ENCODE results near the gene KRT27.

The KRT27 gene

DNA sequence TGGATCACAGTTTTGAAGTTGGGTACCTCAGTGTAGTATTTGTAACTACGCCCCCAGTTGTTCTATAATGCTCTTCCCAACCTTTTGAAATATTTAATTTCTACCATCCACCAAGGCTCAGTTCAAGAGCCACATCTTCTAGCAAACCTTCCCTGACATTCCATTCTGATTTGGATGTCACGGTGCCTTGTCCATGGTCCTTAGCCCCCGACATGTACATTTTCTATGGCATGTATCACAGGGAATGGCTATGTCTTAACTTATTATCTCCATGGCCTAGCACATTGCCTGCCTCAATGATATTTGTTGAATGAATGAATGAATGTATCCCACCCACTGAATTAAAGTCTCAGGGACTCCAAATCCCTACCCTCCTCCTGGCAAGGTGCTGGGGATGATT is 23.8 kb upstream of the KRT27 start:
- TF ChIP-seq, protein P1, sequence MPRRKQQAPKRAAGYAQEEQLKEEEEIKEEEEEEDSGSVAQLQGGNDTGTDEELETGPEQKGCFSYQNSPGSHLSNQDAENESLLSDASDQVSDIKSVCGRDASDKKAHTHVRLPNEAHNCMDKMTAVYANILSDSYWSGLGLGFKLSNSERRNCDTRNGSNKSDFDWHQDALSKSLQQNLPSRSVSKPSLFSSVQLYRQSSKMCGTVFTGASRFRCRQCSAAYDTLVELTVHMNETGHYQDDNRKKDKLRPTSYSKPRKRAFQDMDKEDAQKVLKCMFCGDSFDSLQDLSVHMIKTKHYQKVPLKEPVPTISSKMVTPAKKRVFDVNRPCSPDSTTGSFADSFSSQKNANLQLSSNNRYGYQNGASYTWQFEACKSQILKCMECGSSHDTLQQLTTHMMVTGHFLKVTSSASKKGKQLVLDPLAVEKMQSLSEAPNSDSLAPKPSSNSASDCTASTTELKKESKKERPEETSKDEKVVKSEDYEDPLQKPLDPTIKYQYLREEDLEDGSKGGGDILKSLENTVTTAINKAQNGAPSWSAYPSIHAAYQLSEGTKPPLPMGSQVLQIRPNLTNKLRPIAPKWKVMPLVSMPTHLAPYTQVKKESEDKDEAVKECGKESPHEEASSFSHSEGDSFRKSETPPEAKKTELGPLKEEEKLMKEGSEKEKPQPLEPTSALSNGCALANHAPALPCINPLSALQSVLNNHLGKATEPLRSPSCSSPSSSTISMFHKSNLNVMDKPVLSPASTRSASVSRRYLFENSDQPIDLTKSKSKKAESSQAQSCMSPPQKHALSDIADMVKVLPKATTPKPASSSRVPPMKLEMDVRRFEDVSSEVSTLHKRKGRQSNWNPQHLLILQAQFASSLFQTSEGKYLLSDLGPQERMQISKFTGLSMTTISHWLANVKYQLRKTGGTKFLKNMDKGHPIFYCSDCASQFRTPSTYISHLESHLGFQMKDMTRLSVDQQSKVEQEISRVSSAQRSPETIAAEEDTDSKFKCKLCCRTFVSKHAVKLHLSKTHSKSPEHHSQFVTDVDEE (CRISPR knock-in tag; IDR thresholded peaks at IDR 0.05): no peak
- TF ChIP-seq ZFP3 (CRISPR knock-in tag; IDR thresholded peaks at IDR 0.05) (no peak), CSDC2 (CRISPR knock-in tag; IDR thresholded peaks at IDR 0.05) (no peak), ZNF70 (CRISPR knock-in tag; IDR thresholded peaks at IDR 0.05) (no peak), TCF4 (CRISPR knock-in tag; IDR thresholded peaks at IDR 0.05; ENCODE audit: borderline replicate concordance) (no peak), PPARA (CRISPR knock-in tag; IDR thresholded peaks at IDR 0.05; ENCODE audit: borderline replicate concordance) (no peak), RARB (CRISPR knock-in tag; IDR thresholded peaks at IDR 0.05) (no peak), ARNTL (CRISPR knock-in tag; IDR thresholded peaks at IDR 0.05; ENCODE audit: borderline replicate concordance, low read depth) (no peak), OSR1 (CRISPR knock-in tag; IDR thresholded peaks at IDR 0.05) (no peak), ISL1 (CRISPR knock-in tag; IDR thresholded peaks at IDR 0.05) (no peak), ESRRG (CRISPR knock-in tag; IDR thresholded peaks at IDR 0.05) (no peak), ZNF565 (CRISPR knock-in tag; conservative IDR thresholded peaks at IDR 0.05; ENCODE audit: low read depth) (no peak), TOX (CRISPR knock-in tag; IDR thresholded peaks at IDR 0.05; ENCODE audit: borderline replicate concordance) (no peak), SNAI2 (CRISPR knock-in tag; IDR thresholded peaks at IDR 0.05) (no peak), ZFP30 (CRISPR knock-in tag; IDR thresholded peaks at IDR 0.05) (no peak)
- TF ChIP-seq, protein P2, sequence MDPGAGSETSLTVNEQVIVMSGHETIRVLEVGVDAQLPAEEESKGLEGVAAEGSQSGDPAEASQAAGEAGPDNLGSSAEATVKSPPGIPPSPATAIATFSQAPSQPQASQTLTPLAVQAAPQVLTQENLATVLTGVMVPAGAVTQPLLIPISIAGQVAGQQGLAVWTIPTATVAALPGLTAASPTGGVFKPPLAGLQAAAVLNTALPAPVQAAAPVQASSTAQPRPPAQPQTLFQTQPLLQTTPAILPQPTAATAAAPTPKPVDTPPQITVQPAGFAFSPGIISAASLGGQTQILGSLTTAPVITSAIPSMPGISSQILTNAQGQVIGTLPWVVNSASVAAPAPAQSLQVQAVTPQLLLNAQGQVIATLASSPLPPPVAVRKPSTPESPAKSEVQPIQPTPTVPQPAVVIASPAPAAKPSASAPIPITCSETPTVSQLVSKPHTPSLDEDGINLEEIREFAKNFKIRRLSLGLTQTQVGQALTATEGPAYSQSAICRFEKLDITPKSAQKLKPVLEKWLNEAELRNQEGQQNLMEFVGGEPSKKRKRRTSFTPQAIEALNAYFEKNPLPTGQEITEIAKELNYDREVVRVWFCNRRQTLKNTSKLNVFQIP (CRISPR knock-in tag; IDR thresholded peaks at IDR 0.05; ENCODE audit: borderline replicate concordance, low read depth): no peak
- TF ChIP-seq, protein P3, sequence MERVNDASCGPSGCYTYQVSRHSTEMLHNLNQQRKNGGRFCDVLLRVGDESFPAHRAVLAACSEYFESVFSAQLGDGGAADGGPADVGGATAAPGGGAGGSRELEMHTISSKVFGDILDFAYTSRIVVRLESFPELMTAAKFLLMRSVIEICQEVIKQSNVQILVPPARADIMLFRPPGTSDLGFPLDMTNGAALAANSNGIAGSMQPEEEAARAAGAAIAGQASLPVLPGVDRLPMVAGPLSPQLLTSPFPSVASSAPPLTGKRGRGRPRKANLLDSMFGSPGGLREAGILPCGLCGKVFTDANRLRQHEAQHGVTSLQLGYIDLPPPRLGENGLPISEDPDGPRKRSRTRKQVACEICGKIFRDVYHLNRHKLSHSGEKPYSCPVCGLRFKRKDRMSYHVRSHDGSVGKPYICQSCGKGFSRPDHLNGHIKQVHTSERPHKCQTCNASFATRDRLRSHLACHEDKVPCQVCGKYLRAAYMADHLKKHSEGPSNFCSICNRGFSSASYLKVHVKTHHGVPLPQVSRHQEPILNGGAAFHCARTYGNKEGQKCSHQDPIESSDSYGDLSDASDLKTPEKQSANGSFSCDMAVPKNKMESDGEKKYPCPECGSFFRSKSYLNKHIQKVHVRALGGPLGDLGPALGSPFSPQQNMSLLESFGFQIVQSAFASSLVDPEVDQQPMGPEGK (CRISPR knock-in tag; IDR thresholded peaks at IDR 0.05; ENCODE audit: borderline replicate concordance): no peak
- TF ChIP-seq, protein P4, sequence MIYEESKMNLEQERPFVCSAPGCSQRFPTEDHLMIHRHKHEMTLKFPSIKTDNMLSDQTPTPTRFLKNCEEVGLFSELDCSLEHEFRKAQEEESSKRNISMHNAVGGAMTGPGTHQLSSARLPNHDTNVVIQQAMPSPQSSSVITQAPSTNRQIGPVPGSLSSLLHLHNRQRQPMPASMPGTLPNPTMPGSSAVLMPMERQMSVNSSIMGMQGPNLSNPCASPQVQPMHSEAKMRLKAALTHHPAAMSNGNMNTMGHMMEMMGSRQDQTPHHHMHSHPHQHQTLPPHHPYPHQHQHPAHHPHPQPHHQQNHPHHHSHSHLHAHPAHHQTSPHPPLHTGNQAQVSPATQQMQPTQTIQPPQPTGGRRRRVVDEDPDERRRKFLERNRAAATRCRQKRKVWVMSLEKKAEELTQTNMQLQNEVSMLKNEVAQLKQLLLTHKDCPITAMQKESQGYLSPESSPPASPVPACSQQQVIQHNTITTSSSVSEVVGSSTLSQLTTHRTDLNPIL (CRISPR knock-in tag; IDR thresholded peaks at IDR 0.05; ENCODE audit: low read depth): no peak
- ATAC-seq: no peak

DNA sequence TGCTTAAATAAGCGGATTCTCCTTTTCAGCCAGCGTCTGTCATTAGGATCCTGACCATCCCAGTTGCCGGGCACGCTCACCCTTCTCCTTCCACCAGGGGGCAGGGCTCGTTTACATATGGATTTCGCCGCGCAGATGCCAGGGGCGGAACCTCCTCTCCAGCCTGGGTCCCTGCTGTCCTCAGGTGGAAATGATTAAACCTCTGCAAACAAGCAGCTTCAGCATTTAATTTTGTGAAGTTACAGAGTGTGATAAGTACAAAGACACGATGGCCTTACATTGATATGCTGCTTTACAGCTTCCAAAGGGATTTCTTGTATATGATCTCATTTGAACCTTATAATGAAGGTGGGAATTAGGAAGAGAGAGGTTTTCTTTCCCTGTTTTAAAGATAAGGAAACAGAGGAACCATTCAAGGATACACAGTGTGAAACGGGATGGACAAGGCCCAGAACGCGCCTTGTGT is 21.3 kb upstream of the KRT27 start:
- peak; percentile 99 for ATAC-seq
- TF ChIP-seq ZFP3 (CRISPR knock-in tag; IDR thresholded peaks at IDR 0.05) (no peak), ESRRG (CRISPR knock-in tag; IDR thresholded peaks at IDR 0.05) (no peak), ZNF70 (CRISPR knock-in tag; IDR thresholded peaks at IDR 0.05) (no peak), ZFP30 (CRISPR knock-in tag; IDR thresholded peaks at IDR 0.05) (no peak), PPARA (CRISPR knock-in tag; IDR thresholded peaks at IDR 0.05; ENCODE audit: borderline replicate concordance) (no peak), TCF4 (CRISPR knock-in tag; IDR thresholded peaks at IDR 0.05; ENCODE audit: borderline replicate concordance) (peak; percentile 65; the same call in 1 of the 2 replicates)
- TF ChIP-seq, protein P3 (CRISPR knock-in tag; IDR thresholded peaks at IDR 0.05; ENCODE audit: borderline replicate concordance): no peak

DNA sequence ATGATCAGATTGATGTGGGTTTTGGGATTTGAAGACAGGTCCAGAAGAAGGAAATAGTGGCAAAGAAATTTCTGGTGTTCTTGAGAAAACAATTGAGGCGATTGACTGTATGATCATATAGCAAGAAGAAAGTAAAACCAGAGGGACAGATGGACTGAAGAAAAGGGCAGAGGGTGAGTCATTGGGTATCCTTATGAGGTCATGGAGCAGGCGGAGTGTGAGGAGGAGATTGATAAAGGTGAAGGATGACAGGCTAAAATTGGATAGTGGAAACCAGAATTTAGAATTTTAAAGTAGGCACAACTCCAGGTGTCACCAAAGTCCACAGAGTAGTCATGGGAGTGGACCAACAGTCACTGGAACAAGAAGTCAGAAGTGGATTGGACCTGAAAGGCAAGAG is 18.8 kb upstream of the KRT27 start:
- ATAC-seq: no peak
- no peak for TF ChIP-seq TOX (CRISPR knock-in tag; IDR thresholded peaks at IDR 0.05; ENCODE audit: borderline replicate concordance)
- TF ChIP-seq, protein P1 (CRISPR knock-in tag; IDR thresholded peaks at IDR 0.05): no peak
- TF ChIP-seq GLIS3 (CRISPR knock-in tag; IDR thresholded peaks at IDR 0.05): no peak
- TF ChIP-seq, protein P5, sequence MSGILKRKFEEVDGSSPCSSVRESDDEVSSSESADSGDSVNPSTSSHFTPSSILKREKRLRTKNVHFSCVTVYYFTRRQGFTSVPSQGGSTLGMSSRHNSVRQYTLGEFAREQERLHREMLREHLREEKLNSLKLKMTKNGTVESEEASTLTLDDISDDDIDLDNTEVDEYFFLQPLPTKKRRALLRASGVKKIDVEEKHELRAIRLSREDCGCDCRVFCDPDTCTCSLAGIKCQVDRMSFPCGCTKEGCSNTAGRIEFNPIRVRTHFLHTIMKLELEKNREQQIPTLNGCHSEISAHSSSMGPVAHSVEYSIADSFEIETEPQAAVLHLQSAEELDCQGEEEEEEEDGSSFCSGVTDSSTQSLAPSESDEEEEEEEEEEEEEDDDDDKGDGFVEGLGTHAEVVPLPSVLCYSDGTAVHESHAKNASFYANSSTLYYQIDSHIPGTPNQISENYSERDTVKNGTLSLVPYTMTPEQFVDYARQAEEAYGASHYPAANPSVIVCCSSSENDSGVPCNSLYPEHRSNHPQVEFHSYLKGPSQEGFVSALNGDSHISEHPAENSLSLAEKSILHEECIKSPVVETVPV (CRISPR knock-in tag; IDR thresholded peaks at IDR 0.05): no peak
- no peak for TF ChIP-seq ISL1 (CRISPR knock-in tag; IDR thresholded peaks at IDR 0.05)
- no peak for TF ChIP-seq ZNF565 (CRISPR knock-in tag; conservative IDR thresholded peaks at IDR 0.05; ENCODE audit: low read depth)
- TF ChIP-seq TCF4 (CRISPR knock-in tag; IDR thresholded peaks at IDR 0.05; ENCODE audit: borderline replicate concordance): no peak
- TF ChIP-seq CSDC2 (CRISPR knock-in tag; IDR thresholded peaks at IDR 0.05): no peak
- no peak for TF ChIP-seq BACH2 (CRISPR knock-in tag; IDR thresholded peaks at IDR 0.05; ENCODE audit: borderline replicate concordance)
- no peak for TF ChIP-seq OSR1 (CRISPR knock-in tag; IDR thresholded peaks at IDR 0.05)
- TF ChIP-seq ZNF70 (CRISPR knock-in tag; IDR thresholded peaks at IDR 0.05): no peak
- TF ChIP-seq ZFP3 (CRISPR knock-in tag; IDR thresholded peaks at IDR 0.05): no peak
- TF ChIP-seq ESRRG (CRISPR knock-in tag; IDR thresholded peaks at IDR 0.05): no peak
- TF ChIP-seq ZNF8 (CRISPR knock-in tag; IDR thresholded peaks at IDR 0.05): no peak
